Stomach (tissue), 9 donors: ENCODE data around the gene SMC1B. TPM values are rescaled to one million over a fixed set of nuclear protein-coding genes. Genes with fewer than 3 reads are reported as not detected.
"Not testable (repeated sequence)": the region's sequence is repeated elsewhere in the genome, so short reads cannot be mapped to it uniquely, and the experiment has no call there.

Experiments used
- DNase-seq, 2 donors: peaks; one replicate each; pipeline versions ENCODE4 v3.0.0 to v3.0.0-alpha.2; 2013 to 2019
- H3K27ac ChIP-seq, 5 donors: fragments of 200-600 bp in 4 of 5; sonication (generic) in 4 of 5; one replicate each; pipeline ENCODE4 v1.5.1; 2013 to 2019; ENCODE audit warnings: mild to moderate bottlenecking in 1 of 5, moderate library complexity in 1 of 5
- H3K27me3 ChIP-seq, 3 donors: fragments of 200-600 bp; sonication (generic); one replicate each; pipeline ENCODE4 v1.5.1; 2017 to 2019; ENCODE audit warnings: mixed run types in 1 of 3
- H3K36me3 ChIP-seq, 4 donors: fragments of 200-600 bp; sonication (generic); 1 replicate in 3 of 4; 2 replicates in 1 of 4; pipeline ENCODE4 v1.5.1; 2016 to 2019
- H3K4me1 ChIP-seq, 4 donors: fragments of 200-600 bp; sonication (generic); one replicate each; pipeline ENCODE4 v1.5.1; 2016 to 2019
- H3K4me3 ChIP-seq, 4 donors: fragments of 200-600 bp; sonication (generic) in 3 of 4; one replicate each; pipeline ENCODE4 v1.5.1; 2016 to 2019; ENCODE audit warnings: mild to moderate bottlenecking in 1 of 4
- H3K9me3 ChIP-seq, 4 donors: fragments of 200-600 bp; sonication (generic); one replicate each; pipeline ENCODE4 v1.5.1; 2016 to 2019
- CTCF ChIP-seq, 7 experiments: fragments of 450-650 bp in 4 of 7; fragments of 200-600 bp in 3 of 7; sonication (generic) in 3 of 7; IDR thresholded peaks; one replicate each; pipeline ENCODE4 v1.5.1; 2016 to 2019; ENCODE audit warnings: antibody characterized with exemption in 7 of 7, control low read depth in 2 of 7, mild to moderate bottlenecking in 1 of 7
- EP300 ChIP-seq: sonication (generic); formaldehyde crosslinking; IDR thresholded peaks from one replicate; pipeline ENCODE4 v1.6.1; 2017; ENCODE audit warnings: antibody characterized with exemption
- POLR2A ChIP-seq, 4 donors: fragments of 450-650 bp; IDR thresholded peaks; one replicate each; pipeline ENCODE4 v1.6.1; 2016; ENCODE audit warnings: antibody characterized with exemption in 4 of 4, control low read depth in 2 of 4, mild to moderate bottlenecking in 1 of 4, moderate library complexity in 1 of 4
- POLR2AphosphoS5 ChIP-seq, 3 donors: sonication (generic); formaldehyde crosslinking; IDR thresholded peaks; one replicate each; pipeline ENCODE4 v1.6.1; 2016; ENCODE audit warnings: antibody characterized with exemption in 3 of 3
- WGBS, 5 donors: extraction: QIAGEN DNeasy Blood & Tissue Kit in 3 of 5; methylation state at CpG; one replicate each; pipeline versions ENCODE4 v1.1.5 to v1.1.7; 2013 to 2018; 5-methylcytosine and 5-hydroxymethylcytosine counted together
- intact Hi-C: fragments of 100-400 bp; cut with DNase I; formaldehyde crosslinking; loops from one replicate; pipeline ENCODE4 v1.15.1; 2023; ENCODE audit warnings: low total_unique reads
- polyA plus RNA-seq, 3 donors: library from polyadenylated mRNA; stranded (reverse); fragments of 200-250 nt; gene quantifications; one replicate each; pipeline ENCODE4 v1.2.3, GENCODE V29; 2013
- total RNA-seq, 5 donors: library from RNA; depleted of rRNA; stranded (reverse); fragments of >200 nt; gene quantifications; one replicate each; pipeline versions ENCODE4 v1.1.0 to v1.2.3, GENCODE V29; 2014 to 2016
- donor health status: healthy with polysubstance abuse.
- donor health status: Bipolar disorder and iron deficiency.
- donor health status: healthy.

The SMC1B gene
- total and polyA plus RNA-seq, 8 donors = 0.05 TPM; not detected in 7

GRCh38 chr22:45450921-45451651 lies 37.7 kb upstream of the SMC1B start:
- Histone ChIP-seq H3K36me3 (no peaks in the 10 kb centered on the region), H3K27me3 (no peaks in the 10 kb centered on the region), H3K27ac (peak overlapping the region; percentile 53 to 85 (median 79)), H3K4me1 (peaks cover 0 to 10% (median 5%) of the 10 kb centered on the region in 4 donors), H3K9me3 (no peaks in the 10 kb centered on the region), H3K4me3 (no peak overlapping the region)
- DNase-seq = peak in 1 of 2 donors; percentile 79
- intact Hi-C loops = no loop called here
- TF ChIP-seq POLR2A (IDR thresholded peaks at IDR 0.05) = no peak
- peak; percentile 41 for TF ChIP-seq EP300
- TF ChIP-seq POLR2AphosphoS5 (IDR thresholded peaks at IDR 0.05) = peak; percentile 58 to 78 (median 62)
- 65 to 75% (median 69%) methylated on average over 12 of the region's 12 CpGs for WGBS, 5 donors

- Histone ChIP-seq H3K4me3 (no peak overlapping the region), H3K27ac (peak overlapping the region; percentile 19 to 85 (median 79)), H3K4me1 (peaks cover 0 to 10% (median 5%) of the 10 kb centered on the region in 4 donors), H3K27me3 (no peaks in the 10 kb centered on the region), H3K9me3 (no peaks in the 10 kb centered on the region), H3K36me3 (no peaks in the 10 kb centered on the region)
- WGBS, 5 donors = 86 to 92% (median 88%) methylated on average over 10 to 16 of the region's 16 CpGs
- intact Hi-C loops = no loop called here
- TF ChIP-seq POLR2A (IDR thresholded peaks at IDR 0.05) (no peak), POLR2AphosphoS5 (IDR thresholded peaks at IDR 0.05) (no peak), CTCF (IDR thresholded peaks at IDR 0.05) (no peak), EP300 (no peak)
- peak in 1 of 2 donors; percentile 1 for DNase-seq
Measured at GRCh38 chr22:45450101-45450785, 36.8 kb upstream of the SMC1B start.

GRCh38 chr22:45449442-45449841 lies 36.0 kb upstream of the SMC1B start:
- H3K36me3 ChIP-seq, H3K9me3 ChIP-seq, H3K4me1 ChIP-seq, DNase-seq, H3K27me3 ChIP-seq, intact Hi-C loops, H3K4me3 ChIP-seq: not testable (repeated sequence)
- WGBS, 5 donors = 88 to 95% (median 89%) methylated on average over 5 of the region's 5 CpGs
- H3K27ac ChIP-seq = peak overlapping the region in 3 of 5 donors; percentile 79 to 85 (median 84)

- peak in 1 of 2 donors; percentile 65 for DNase-seq
- Histone ChIP-seq H3K9me3 (no peaks in the 10 kb centered on the region), H3K27me3 (no peaks in the 10 kb centered on the region), H3K36me3 (no peaks in the 10 kb centered on the region), H3K27ac (peak overlapping the region in 2 of 5 donors; percentile 33 to 84), H3K4me3 (no peak overlapping the region), H3K4me1 (peaks cover 0 to 10% (median 3%) of the 10 kb centered on the region in 4 donors)
- WGBS, 5 donors = 60 to 73% (median 64%) methylated on average over 9 of the region's 9 CpGs
- TF ChIP-seq EP300 (no peak), CTCF (IDR thresholded peaks at IDR 0.05) (no peak), POLR2AphosphoS5 (IDR thresholded peaks at IDR 0.05) (no peak), POLR2A (IDR thresholded peaks at IDR 0.05) (no peak)
- intact Hi-C loops = no loop called here
Measured at GRCh38 chr22:45448431-45448830, 35.0 kb upstream of the SMC1B start.

- 93 to 98% (median 95%) methylated on average over 4 of the region's 4 CpGs for WGBS, 5 donors
- H3K27me3 ChIP-seq, H3K9me3 ChIP-seq, H3K36me3 ChIP-seq, H3K27ac ChIP-seq, H3K4me1 ChIP-seq, DNase-seq, H3K4me3 ChIP-seq, intact Hi-C loops: not testable (repeated sequence)
Measured at GRCh38 chr22:45447596-45447995, 34.2 kb upstream of the SMC1B start.

- Histone ChIP-seq H3K36me3 (no peaks in the 10 kb centered on the region), H3K4me3 (no peak overlapping the region), H3K4me1 (peaks cover 0 to 8% (median 0%) of the 10 kb centered on the region in 4 donors), H3K27ac (no peak overlapping the region), H3K27me3 (no peaks in the 10 kb centered on the region), H3K9me3 (no peaks in the 10 kb centered on the region)
- DNase-seq = no peak
- TF ChIP-seq POLR2AphosphoS5 (IDR thresholded peaks at IDR 0.05) (no peak), EP300 (no peak), POLR2A (IDR thresholded peaks at IDR 0.05) (no peak), CTCF (IDR thresholded peaks at IDR 0.05) (no peak)
- intact Hi-C loops = no loop called here
- 82 to 91% (median 89%) methylated on average over 5 of the region's 5 CpGs for WGBS, 5 donors
Measured at GRCh38 chr22:45446216-45446615, 32.8 kb upstream of the SMC1B start.
